NCI-H1417 treated with DMSO at 0.1 percent for 48 hours (cell line): ENCODE data around the gene THG1L.
"Not testable (repeated sequence)": the region's sequence is repeated elsewhere in the genome, so short reads cannot be mapped to it uniquely, and the experiment has no call there.

Experiments used
- DNase-seq: peaks from one replicate; lab custom pipeline; 2025; lab: John Stamatoyannopoulos, UW

The THG1L gene

GRCh38 chr5:157731272-157732129 is at the start of gene THG1L:
Gene THG1L (plus strand): TSS chr5:157731420. CDS start chr5:157731441, 21 bp downstream.
- DNase-seq: peak; percentile 64

GRCh38 chr5:157682257-157682656 is 49.0 kb upstream of the THG1L start:
- no peak for DNase-seq

GRCh38 chr5:157686276-157687197 is 44.7 kb upstream of the THG1L start:
- not testable (repeated sequence) for DNase-seq

DNA sequence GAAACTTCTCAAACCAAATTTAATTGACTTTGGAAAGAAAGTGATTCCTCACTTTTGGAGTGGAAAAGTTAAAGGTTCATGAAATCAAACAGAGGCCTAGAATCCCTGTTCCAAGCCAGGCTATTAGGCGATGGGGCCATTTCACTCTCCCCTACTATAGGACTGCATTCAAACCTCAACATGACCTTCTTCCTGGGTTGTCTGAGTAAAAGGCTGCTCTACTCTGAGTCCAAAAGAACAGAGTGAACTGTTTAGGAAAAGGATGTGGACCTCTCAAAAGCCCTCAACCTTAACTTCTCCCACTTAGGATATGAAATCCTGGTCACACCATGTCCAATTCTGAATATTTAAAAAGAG is 44.0 kb upstream of the THG1L start:
- DNase-seq: no peak

- DNase-seq: no peak
Measured at GRCh38 chr5:157689942-157690689, 41.1 kb upstream of the THG1L start.

DNA sequence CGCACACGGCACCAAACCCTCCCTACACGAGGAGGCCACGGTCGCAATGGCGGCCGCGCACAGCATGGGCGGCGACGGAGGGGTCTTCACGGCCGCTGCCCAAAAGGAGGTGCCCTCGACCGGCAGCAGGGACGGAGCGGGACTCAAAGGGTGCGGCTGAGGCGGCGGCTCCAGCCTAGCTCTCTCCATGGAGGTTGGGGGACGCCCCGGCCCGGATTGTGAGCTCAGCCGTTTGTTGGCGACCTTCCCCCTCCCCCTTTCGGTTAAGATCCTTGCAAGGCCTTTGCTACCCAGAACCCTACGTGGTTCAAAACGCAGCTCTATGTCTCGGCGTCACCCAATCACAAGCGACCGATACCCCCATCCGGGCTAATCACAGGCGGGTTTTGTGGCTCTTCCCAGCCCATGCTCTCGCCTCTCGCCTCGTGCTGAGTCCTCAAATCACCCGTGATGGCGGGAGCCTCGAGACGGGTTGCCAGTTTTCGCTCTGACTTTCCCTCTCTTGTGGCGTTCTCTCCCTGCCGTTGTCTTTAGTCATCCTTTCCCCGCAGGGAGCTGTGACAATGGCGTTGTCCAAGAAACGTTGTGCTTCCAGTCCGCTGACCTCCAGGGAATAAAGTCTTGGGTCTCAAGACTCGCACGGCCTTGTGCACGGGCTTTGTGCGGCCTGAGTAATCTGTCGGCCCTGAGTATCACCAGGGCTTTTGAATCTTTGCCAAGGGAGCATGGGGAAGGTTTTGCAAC is 40.4 kb upstream of the THG1L start:
- DNase-seq: no peak

- not testable (repeated sequence) for DNase-seq
Measured at GRCh38 chr5:157693816-157694215, 37.4 kb upstream of the THG1L start.

DNA sequence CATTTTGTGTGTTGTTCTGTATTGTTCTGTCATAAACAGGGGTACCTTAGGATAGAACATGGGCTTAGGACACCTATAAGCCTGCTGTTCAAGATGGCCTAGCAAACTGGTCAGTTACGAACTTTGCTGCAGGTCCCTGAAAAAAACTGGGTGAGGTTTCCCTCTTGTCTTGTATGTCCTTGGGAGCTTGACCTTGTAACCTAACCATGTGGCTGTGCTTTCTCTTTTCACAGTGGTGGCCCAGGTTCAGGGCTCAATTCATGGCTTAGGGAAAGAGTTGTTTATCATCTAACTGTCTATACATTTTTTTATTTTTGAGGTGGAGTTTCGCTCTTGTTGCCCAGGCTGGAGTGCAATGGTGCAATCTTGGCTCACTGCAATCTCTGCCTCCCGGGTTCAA is 35.1 kb upstream of the THG1L start:
- not testable (repeated sequence) for DNase-seq

GRCh38 chr5:157698674-157699073 is 32.5 kb upstream of the THG1L start:
- DNase-seq: not testable (repeated sequence)

DNA sequence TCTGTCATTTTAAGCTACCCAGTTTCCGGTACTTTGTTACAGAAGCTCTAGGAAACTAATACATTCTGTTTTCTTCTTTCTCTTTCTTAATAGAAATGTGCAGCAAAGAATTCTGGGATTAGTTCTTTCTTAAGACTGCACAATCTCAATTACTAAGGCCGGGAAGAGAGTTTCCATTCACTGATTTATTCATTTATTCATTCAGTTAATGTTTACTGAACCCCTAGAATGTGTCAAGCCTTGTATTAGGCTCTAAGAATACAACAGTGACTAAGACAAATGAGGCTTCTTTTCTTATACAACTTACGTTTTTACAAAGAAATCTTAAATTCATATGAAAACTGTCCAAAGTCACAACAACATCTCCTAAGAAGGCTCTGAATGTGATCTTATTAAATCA is 27.5 kb upstream of the THG1L start:
- DNase-seq: no peak

- no peak for DNase-seq
Measured at GRCh38 chr5:157708866-157709265, 22.4 kb upstream of the THG1L start.

- no peak for DNase-seq
Measured at GRCh38 chr5:157709346-157709745, 21.9 kb upstream of the THG1L start.

GRCh38 chr5:157710431-157710830 is 20.8 kb upstream of the THG1L start:
- DNase-seq: no peak

DNA sequence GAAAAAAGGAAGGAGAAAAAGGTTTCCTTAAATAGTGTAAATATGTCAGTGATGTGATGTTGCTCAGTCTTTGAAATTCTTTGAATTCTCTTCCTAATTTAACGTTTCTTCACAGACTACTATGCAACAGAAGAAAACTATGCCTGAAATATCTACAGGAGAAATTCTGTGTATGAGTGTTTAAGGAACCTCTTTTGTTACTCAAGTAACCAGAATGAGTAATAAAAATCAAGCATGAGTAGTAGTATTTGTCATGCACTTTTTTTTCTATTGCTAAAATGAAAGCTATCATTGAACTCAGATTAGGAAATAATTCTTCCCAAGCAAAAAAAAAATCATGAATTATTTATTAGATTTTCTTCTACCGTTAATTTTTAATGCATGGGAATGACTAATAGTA is 20.3 kb upstream of the THG1L start:
- no peak for DNase-seq

DNA sequence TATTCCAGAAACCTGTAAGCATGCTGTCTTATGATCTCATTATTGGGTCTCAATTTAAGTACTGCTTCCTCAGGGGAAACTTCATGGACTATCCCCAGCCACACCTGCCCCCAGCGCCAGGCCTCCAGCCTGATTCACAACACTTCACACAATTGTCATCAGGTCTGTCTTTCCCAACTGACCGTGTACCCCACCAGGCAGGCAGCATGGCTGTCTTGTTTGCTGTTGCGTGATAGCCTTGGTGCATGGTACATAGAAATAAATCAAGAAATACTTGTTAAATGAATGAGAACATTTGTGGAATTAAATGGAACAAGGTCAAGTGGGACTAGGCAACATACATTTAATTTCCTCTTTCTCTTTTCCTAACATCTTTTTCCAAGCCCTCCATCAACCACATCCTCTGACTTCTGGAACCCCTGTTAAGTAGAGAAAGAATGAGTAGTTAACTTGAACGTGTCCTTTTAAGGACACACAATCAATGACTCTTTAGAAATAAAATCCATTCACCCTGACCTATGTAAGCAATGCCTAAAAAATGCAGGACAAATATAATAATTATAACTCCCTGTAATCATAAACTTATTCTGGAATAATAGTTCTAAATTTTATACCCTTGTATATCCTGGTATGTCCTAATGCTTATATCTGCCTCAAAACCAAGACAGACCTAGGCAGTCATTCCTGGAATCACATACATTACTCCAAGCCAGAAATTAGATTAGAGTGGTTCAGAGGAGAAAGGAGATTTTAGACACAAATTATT is 17.2 kb upstream of the THG1L start:
- DNase-seq: no peak

GRCh38 chr5:157714596-157714864 is 16.7 kb upstream of the THG1L start:
- DNase-seq: no peak

DNA sequence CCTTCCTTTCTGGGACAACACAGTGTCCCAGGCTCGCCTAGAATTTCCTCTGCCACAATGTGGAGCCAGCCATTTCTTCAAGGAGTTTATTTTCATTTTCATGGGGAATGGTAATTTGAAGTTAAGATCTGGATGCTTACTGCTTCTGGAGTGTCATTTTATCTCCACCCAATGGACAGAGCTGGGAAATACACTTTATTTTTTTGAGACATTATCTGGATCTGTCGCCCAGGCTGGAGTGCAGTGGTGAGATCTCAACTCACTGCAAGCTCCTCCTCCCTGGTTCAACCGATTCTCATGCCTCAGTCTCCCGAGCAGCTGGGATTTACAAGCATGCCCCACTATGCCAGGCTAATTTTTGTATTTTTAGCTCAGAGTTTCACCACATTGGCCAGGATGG is 12.7 kb upstream of the THG1L start:
- DNase-seq: no peak

DNA sequence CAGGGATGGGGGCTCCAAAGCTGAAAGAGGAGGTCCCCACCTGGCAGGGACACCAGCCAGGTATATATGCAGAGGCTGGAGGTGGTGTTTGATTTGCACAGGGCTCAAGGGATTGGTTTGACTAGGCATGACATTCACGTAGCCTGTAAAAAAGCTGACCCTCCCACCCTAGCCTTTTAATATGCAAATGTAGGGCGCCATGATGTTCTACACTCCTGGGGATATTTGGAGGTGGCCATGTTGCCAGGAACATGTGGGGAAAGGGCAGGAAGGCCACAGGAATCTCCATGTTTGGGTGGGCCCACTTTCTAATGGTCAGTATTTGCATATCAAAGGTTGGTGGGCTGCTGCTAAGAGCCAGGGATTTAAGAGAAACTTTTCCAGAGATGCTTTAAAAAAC is 12.0 kb upstream of the THG1L start:
- DNase-seq: no peak

DNA sequence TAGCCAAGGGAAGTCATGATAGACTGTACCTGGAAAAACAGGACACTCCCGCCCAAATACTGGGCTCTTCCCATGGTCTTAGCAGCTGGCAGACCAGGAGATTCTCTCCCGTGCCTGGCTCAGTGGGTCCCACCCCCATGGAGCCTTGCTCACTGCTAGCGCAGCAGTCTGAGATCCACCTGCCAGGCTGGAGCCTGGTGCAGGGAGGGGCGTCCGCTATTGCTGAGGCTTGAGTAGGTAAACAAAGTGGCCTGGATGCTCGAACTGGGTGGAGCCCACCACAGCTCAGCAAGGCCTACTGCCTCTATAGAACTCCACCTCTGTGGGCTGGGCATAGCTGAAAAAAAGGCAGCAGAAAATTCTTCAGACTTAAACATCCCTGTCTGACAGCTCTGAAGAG is 10.1 kb upstream of the THG1L start:
- DNase-seq: no peak

GRCh38 chr5:157722895-157723294 is 8.3 kb upstream of the THG1L start:
- not testable (repeated sequence) for DNase-seq

- not testable (repeated sequence) for DNase-seq
Measured at GRCh38 chr5:157726607-157727006, 4.6 kb upstream of the THG1L start.
